Muscle of back (tissue), 13 donors: ENCODE measurements around the gene TPMT. TPM values are rescaled to one million over a fixed set of nuclear protein-coding genes. Genes with fewer than 3 reads are reported as not detected.
"Not testable (repeated sequence)": the region's sequence is repeated elsewhere in the genome, so short reads cannot be mapped to it uniquely, and the experiment has no call there.

ENCODE experiments used
- DNase-seq, 3 donors: peaks; one replicate each; pipeline versions ENCODE4 v3.0.0 to v3.0.0-alpha.2; 2013
- long read RNA-seq, 9 donors: transcript quantifications; one replicate each; lab custom pipeline, GENCODE V29; 2026
- polyA plus RNA-seq, 10 donors: library from polyadenylated mRNA; unstranded; fragments of 120-200 nt; gene quantifications; one replicate each; pipeline ENCODE4 v1.2.1, GENCODE V29; 2013; ENCODE audit not compliant: insufficient read length in 10 of 10

Gene TPMT
- polyA plus RNA-seq: 1 to 10 TPM; 4.5 to 7.1 (median 5.9) TPM
- long read RNA-seq, donor 1, partial matches to known transcripts: 0 of 2 reads
- long read RNA-seq, donor 1, other reads (novel, unspliced or antisense): 0 of 2 reads
- long read RNA-seq, donor 2, partial matches to known transcripts: 0 of 3 reads
- long read RNA-seq, donor 2, other reads (novel, unspliced or antisense): 0 of 3 reads
- long read RNA-seq, donor 3: 0 reads
- long read RNA-seq, donor 4: 0 reads
- long read RNA-seq, donor 5, partial matches to known transcripts: 0 of 4 reads
- long read RNA-seq, donor 5, other reads (novel, unspliced or antisense): 0 of 4 reads
- long read RNA-seq, donor 6, partial matches to known transcripts: 13 of 17 reads
- long read RNA-seq, donor 6, other reads (novel, unspliced or antisense): 0 of 17 reads
- long read RNA-seq, donor 7, partial matches to known transcripts: 0 of 1 reads
- long read RNA-seq, donor 7, other reads (novel, unspliced or antisense): 0 of 1 reads
- long read RNA-seq, donor 8, partial matches to known transcripts: 0 of 2 reads
- long read RNA-seq, donor 8, other reads (novel, unspliced or antisense): 0 of 2 reads
- long read RNA-seq, donor 9: 0 reads

GRCh38 chr6:18154507-18155149, at the start of gene TPMT:
Gene TPMT, minus strand, starts transcription at chr6:18155077. Its CDS starts 5,950 bp downstream, at chr6:18149127.
- no peak for DNase-seq

GRCh38 chr6:18203786-18204185, 48.9 kb upstream of the TPMT start:
- no peak for DNase-seq

GRCh38 chr6:18192026-18192425, 37.1 kb upstream of the TPMT start:
- DNase-seq: no peak

GRCh38 chr6:18189196-18189595, 34.3 kb upstream of the TPMT start:
- no peak for DNase-seq

GRCh38 chr6:18187701-18188100, 32.8 kb upstream of the TPMT start:
- DNase-seq: no peak

GRCh38 chr6:18186540-18187250, 31.8 kb upstream of the TPMT start:
- no peak for DNase-seq

GRCh38 chr6:18186033-18186432, 31.2 kb upstream of the TPMT start:
- no peak for DNase-seq

GRCh38 chr6:18185624-18186023, 30.7 kb upstream of the TPMT start:
- DNase-seq: no peak

- peak in 1 of 3 donors; percentile 20 for DNase-seq
Observed at GRCh38 chr6:18183766-18184165, 28.9 kb upstream of the TPMT start.

- no peak for DNase-seq
Observed at GRCh38 chr6:18182568-18182967, 27.7 kb upstream of the TPMT start.

- peak in 2 of 3 donors; percentile 8 to 9 for DNase-seq
Observed at GRCh38 chr6:18179770-18180356, 25.0 kb upstream of the TPMT start.

GRCh38 chr6:18178960-18179615, 24.2 kb upstream of the TPMT start:
- no peak for DNase-seq

- no peak for DNase-seq
Observed at GRCh38 chr6:18177286-18177965, 22.5 kb upstream of the TPMT start.

GRCh38 chr6:18176198-18176597, 21.3 kb upstream of the TPMT start:
- not testable (repeated sequence) for DNase-seq

- DNase-seq: no peak
Observed at GRCh38 chr6:18171871-18172270, 17.0 kb upstream of the TPMT start.

- no peak for DNase-seq
Observed at GRCh38 chr6:18168264-18168663, 13.4 kb upstream of the TPMT start.

- DNase-seq: no peak
Observed at GRCh38 chr6:18166312-18167036, 11.6 kb upstream of the TPMT start.

GRCh38 chr6:18165751-18166150, 10.9 kb upstream of the TPMT start:
- DNase-seq: no peak

- no peak for DNase-seq
Observed at GRCh38 chr6:18162401-18162800, 7.5 kb upstream of the TPMT start.

- no peak for DNase-seq
Observed at GRCh38 chr6:18161431-18161830, 6.6 kb upstream of the TPMT start.
